K562 (cell line): ENCODE data around the gene GABPB2. TPM values are rescaled to one million over a fixed set of nuclear protein-coding genes. Genes with fewer than 3 reads are reported as not detected.

Experiments
- CEBPG ChIP-seq, 3 experiments: fragments of 200-800 bp in 1 of 3; sonication (Bioruptor generic) in 1 of 3; sonication (generic) in 1 of 3; formaldehyde crosslinking in 1 of 3; IDR thresholded peaks in 2 of 3; conservative IDR thresholded peaks in 1 of 3; 2 replicates each; pipeline versions ENCODE4 v1.6.1 to v1.8.0; 2016 to 2022; ENCODE audit warnings: missing compliant biosample characterization in 2 of 3, missing genetic modification characterization in 2 of 3, mild to moderate bottlenecking in 1 of 3, missing genetic modification reagents in 1 of 3
- CTCF ChIP-seq, 3 experiments: IDR thresholded peaks in 2 of 3; conservative IDR thresholded peaks in 1 of 3; 2 replicates each; pipeline ENCODE4 v1.5.1; 2011 to 2012; ENCODE audit warnings: low read length in 3 of 3, mild to moderate bottlenecking in 3 of 3, control low read depth in 2 of 3, improper control_type of control experiment in 1 of 3, inconsistent platforms in 1 of 3, low read depth in 1 of 3, mixed read lengths in 1 of 3, moderate library complexity in 1 of 3; ENCODE audit not compliant: insufficient read depth in 2 of 3
- SMAD3 ChIP-seq: fragments of 450-650 bp; formaldehyde crosslinking; conservative IDR thresholded peaks from 2 replicates; pipeline ENCODE4 v1.4.0; 2020; ENCODE audit warnings: mild to moderate bottlenecking
- SRSF9 ChIP-seq: fragments of 200-400 bp; formaldehyde crosslinking; IDR thresholded peaks from 2 replicates; pipeline ENCODE4 v1.6.1; 2017; ENCODE audit warnings: low read depth, low read length, borderline replicate concordance
- WHSC1 ChIP-seq: IDR thresholded peaks from one replicate; pipeline ENCODE4 v1.6.1; 2012; ENCODE audit warnings: low read length, control low read depth, inconsistent platforms
- ZBTB7A ChIP-seq: IDR thresholded peaks from 2 replicates; pipeline ENCODE4 v1.6.1; 2011; ENCODE audit warnings: low read depth, mild to moderate bottlenecking, low read length, moderate library complexity, borderline replicate concordance; ENCODE audit not compliant: control insufficient read depth
- ZFX ChIP-seq: sonication (generic); formaldehyde crosslinking; IDR thresholded peaks from 2 replicates; pipeline ENCODE4 v1.8.0; 2022; ENCODE audit warnings: mild to moderate bottlenecking, missing genetic modification reagents, moderate library complexity
- ZNF134 ChIP-seq: fragments of 250-450 bp; sonication (Bioruptor Pico); conservative IDR thresholded peaks from 2 replicates; pipeline ENCODE4 v1.4.0; 2020
- ZNF518B ChIP-seq: fragments of 250-450 bp; sonication (Bioruptor Pico); IDR thresholded peaks from 2 replicates; pipeline ENCODE4 v1.5.0; 2021; ENCODE audit warnings: mild to moderate bottlenecking, moderate library complexity
- ZNF717 ChIP-seq: fragments of 250-450 bp; sonication (Bioruptor Pico); IDR thresholded peaks from 2 replicates; pipeline ENCODE4 v1.5.0; 2021
- ZNF76 ChIP-seq: fragments of 250-450 bp; sonication (Bioruptor Pico); IDR thresholded peaks from 2 replicates; pipeline ENCODE4 v1.4.0; 2020; ENCODE audit warnings: mild to moderate bottlenecking, moderate library complexity, borderline replicate concordance
- polyA plus RNA-seq, 8 experiments: library from polyadenylated mRNA; depleted of rRNA in 4 of 8; stranded (reverse) in 5 of 8; unstranded in 3 of 8; fragments of >200 nt; fragmentation: Nextera tagmentation in 2 of 8; fragmentation: Illumina TruSeq in 1 of 8; extraction: Ambion mirVana in 2 of 8; extraction: Trizol in 1 of 8; gene quantifications; 2 replicates each; pipeline versions ENCODE4 v1.2.1 to v1.2.3, GENCODE V29; 2011 to 2014; ENCODE audit warnings: inconsistent platforms in 1 of 8, missing spikeins in 1 of 8
- total RNA-seq, 7 experiments: library from RNA; depleted of rRNA in 6 of 7; stranded (reverse); fragments of >200 nt in 6 of 7; fragmentation: Illumina TruSeq in 2 of 7; extraction: Trizol in 2 of 7; gene quantifications; 2 replicates each; pipeline versions ENCODE4 v1.2.1 to v1.2.3, GENCODE V29; 2011 to 2021; ENCODE audit warnings: low replicate concordance in 1 of 7

GABPB2 gene
- total and polyA plus RNA-seq, 9 of the 15 experiments (the other 6 are each of a cell fraction or from before 2014, with no cell fraction given) = 2.2 to 13.3 (median 6.1) TPM

GRCh38 chr1:151059109-151060006, 11.2 kb upstream of the GABPB2 start, which contains the start of gene CDC42SE1 (continued):
- TF ChIP-seq ZNF134 (CRISPR knock-in tag) = peak; percentile 36; the same call in 1 of the 2 replicates
- TF ChIP-seq ZNF518B (CRISPR knock-in tag) = no peak
- peak; percentile 99 for TF ChIP-seq ZBTB7A
- TF ChIP-seq ZFX = peak; percentile 72
- TF ChIP-seq SRSF9 = no peak
- no peak for TF ChIP-seq WHSC1
- TF ChIP-seq CTCF (IDR thresholded peaks at IDR 0.05 in 2 of 3, conservative IDR thresholded peaks at IDR 0.05 in 1 of 3; ENCODE audit: insufficient read depth in 2 of 3, low read depth in 1 of 3, low read length in 3 of 3) = peak; percentile 84 to 96 (median 84)
- TF ChIP-seq ZNF76 (CRISPR knock-in tag) = no peak
- no peak for TF ChIP-seq ZNF717 (CRISPR knock-in tag)
- TF ChIP-seq SMAD3 (CRISPR knock-in tag) = peak; percentile 66; the same call in 1 of the 2 replicates
- peak; percentile 97 for TF ChIP-seq CEBPG (CRISPR knock-in tag; IDR thresholded peaks at IDR 0.05)
- TF ChIP-seq CEBPG (tag; conservative IDR thresholded peaks at IDR 0.05 in 1 of 2, IDR thresholded peaks at IDR 0.05 in 1 of 2) = peak; percentile 94 to 98
